HepG2 (cell line): ENCODE measurements around the gene QDPR. TPM values are rescaled to one million over a fixed set of nuclear protein-coding genes. Genes with fewer than 3 reads are reported as not detected.
A peak's percentile ranks its signal among the peaks of the same experiment; 100 is the strongest.

ENCODE experiments used
- BCL6 ChIP-seq: IDR thresholded peaks from 2 replicates; pipeline ENCODE4 v1.6.1; 2016; ENCODE audit warnings: missing genetic modification reagents, missing compliant biosample characterization
- CBX2 ChIP-seq, 2 experiments: fragments of 200-600 bp in 1 of 2; sonication (generic); formaldehyde crosslinking in 1 of 2; IDR thresholded peaks; 2 replicates each; pipeline versions ENCODE4 v1.7.0 to v1.8.1; 2018 to 2022; ENCODE audit warnings: low read depth in 2 of 2, low read length in 1 of 2, mild to moderate bottlenecking in 1 of 2, missing genetic modification reagents in 1 of 2
- MYPOP ChIP-seq: sonication (generic); formaldehyde crosslinking; IDR thresholded peaks from 2 replicates; pipeline ENCODE4 v1.8.1; 2023; ENCODE audit warnings: mild to moderate bottlenecking, moderate library complexity, missing genetic modification reagents
- NR2F6 ChIP-seq, 2 experiments: IDR thresholded peaks; 2 replicates each; pipeline ENCODE4 v1.6.1; 2016; ENCODE audit warnings: antibody characterized with exemption in 1 of 2, mild to moderate bottlenecking in 1 of 2
- RARA ChIP-seq: IDR thresholded peaks from 2 replicates; pipeline ENCODE4 v1.6.1; 2016; ENCODE audit warnings: missing genetic modification reagents, missing compliant biosample characterization
- RXRB ChIP-seq: IDR thresholded peaks from 2 replicates; pipeline ENCODE4 v1.6.1; 2016; ENCODE audit warnings: borderline replicate concordance, missing genetic modification reagents, missing compliant biosample characterization
- STAT5B ChIP-seq: sonication (generic); formaldehyde crosslinking; IDR thresholded peaks from 2 replicates; pipeline ENCODE4 v1.4.0; 2020; ENCODE audit warnings: missing genetic modification reagents
- ZMYM3 ChIP-seq: sonication (generic); formaldehyde crosslinking; IDR thresholded peaks from 2 replicates; pipeline ENCODE4 v1.5.1; 2020; ENCODE audit warnings: mild to moderate bottlenecking, missing genetic modification reagents
- ZNF136 ChIP-seq: sonication (generic); formaldehyde crosslinking; IDR thresholded peaks from 2 replicates; pipeline ENCODE4 v1.8.1; 2022; ENCODE audit warnings: low read depth, mild to moderate bottlenecking, moderate library complexity, missing genetic modification reagents
- ZNF17 ChIP-seq: sonication (generic); formaldehyde crosslinking; IDR thresholded peaks from 2 replicates; pipeline ENCODE4 v1.5.0; 2020; ENCODE audit warnings: mild to moderate bottlenecking, missing genetic modification reagents
- ZNF562 ChIP-seq: sonication (generic); formaldehyde crosslinking; IDR thresholded peaks from 2 replicates; pipeline ENCODE4 v1.8.0; 2022; ENCODE audit warnings: missing genetic modification reagents, borderline replicate concordance
- ZNF841 ChIP-seq: sonication (generic); formaldehyde crosslinking; IDR thresholded peaks from 2 replicates; pipeline ENCODE4 v1.8.1; 2023; ENCODE audit warnings: missing genetic modification reagents, borderline replicate concordance
- polyA plus RNA-seq, 8 experiments: library from polyadenylated mRNA; depleted of rRNA in 3 of 8; stranded (reverse) in 7 of 8; unstranded in 1 of 8; fragments of >200 nt; fragmentation: Illumina TruSeq in 4 of 8; extraction: Trizol in 4 of 8; gene quantifications; 2 replicates each; pipeline versions ENCODE4 v1.2.1 to v1.2.3, GENCODE V29; 2011 to 2016; ENCODE audit warnings: low read depth in 4 of 8, missing spikeins in 1 of 8, mixed read lengths in 1 of 8; ENCODE audit not compliant: insufficient read depth in 1 of 8
- total RNA-seq, 5 experiments: library from RNA; depleted of rRNA; stranded (reverse); fragments of >200 nt; fragmentation: Illumina TruSeq; extraction: Trizol; gene quantifications; 2 replicates each; pipeline ENCODE4 v1.2.3, GENCODE V29; 2016; ENCODE audit warnings: low read depth in 1 of 5
- TF ChIP-seq, protein P1 (sequence below): sonication (generic); formaldehyde crosslinking; conservative IDR thresholded peaks from 2 replicates; pipeline ENCODE4 v1.4.0; 2020; ENCODE audit warnings: mild to moderate bottlenecking, missing genetic modification reagents, moderate library complexity

The QDPR gene
- total and polyA plus RNA-seq, 2 of the 13 experiments (the other 11 are each of a cell fraction or from before 2014, with no cell fraction given), result 9.9 to 95.5 TPM

DNA sequence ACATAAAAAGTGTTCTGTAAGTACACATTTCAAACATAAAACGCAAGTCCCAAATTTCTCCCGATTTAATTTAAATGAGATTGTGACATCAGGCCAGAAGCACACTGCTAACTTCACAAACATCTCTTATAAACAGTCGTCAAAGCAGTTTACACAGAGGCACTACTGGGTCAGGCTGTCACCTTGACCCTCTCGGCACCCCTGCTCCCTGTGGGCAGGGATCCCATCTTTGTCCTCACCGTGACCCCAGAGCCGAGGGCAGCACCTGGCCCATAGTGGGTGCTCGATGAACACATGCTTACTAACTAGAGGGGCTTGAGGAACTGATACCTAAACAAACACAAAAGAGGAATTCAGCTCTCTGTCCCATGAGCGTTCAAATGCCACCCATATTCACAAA is 22.2 kb downstream of the QDPR start (continued):
- TF ChIP-seq CBX2 (IDR thresholded peaks at IDR 0.05; ENCODE audit: low read depth, low read length) (no peak), CBX2 (CRISPR knock-in tag; IDR thresholded peaks at IDR 0.05; ENCODE audit: low read depth) (no peak), ZNF841 (CRISPR knock-in tag) (no peak), ZNF562 (CRISPR knock-in tag) (no peak), ZNF136 (no peak), ZMYM3 (CRISPR knock-in tag) (no peak), RARA (peak; percentile 98), STAT5B (CRISPR knock-in tag) (no peak), BCL6 (CRISPR knock-in tag) (peak; percentile 64), NR2F6 (IDR thresholded peaks at IDR 0.05) (peak; percentile 64), NR2F6 (CRISPR knock-in tag; IDR thresholded peaks at IDR 0.05) (no peak), ZNF17 (CRISPR knock-in tag) (no peak), RXRB (CRISPR knock-in tag) (peak; percentile 89), MYPOP (no peak)
- TF ChIP-seq, protein P1, sequence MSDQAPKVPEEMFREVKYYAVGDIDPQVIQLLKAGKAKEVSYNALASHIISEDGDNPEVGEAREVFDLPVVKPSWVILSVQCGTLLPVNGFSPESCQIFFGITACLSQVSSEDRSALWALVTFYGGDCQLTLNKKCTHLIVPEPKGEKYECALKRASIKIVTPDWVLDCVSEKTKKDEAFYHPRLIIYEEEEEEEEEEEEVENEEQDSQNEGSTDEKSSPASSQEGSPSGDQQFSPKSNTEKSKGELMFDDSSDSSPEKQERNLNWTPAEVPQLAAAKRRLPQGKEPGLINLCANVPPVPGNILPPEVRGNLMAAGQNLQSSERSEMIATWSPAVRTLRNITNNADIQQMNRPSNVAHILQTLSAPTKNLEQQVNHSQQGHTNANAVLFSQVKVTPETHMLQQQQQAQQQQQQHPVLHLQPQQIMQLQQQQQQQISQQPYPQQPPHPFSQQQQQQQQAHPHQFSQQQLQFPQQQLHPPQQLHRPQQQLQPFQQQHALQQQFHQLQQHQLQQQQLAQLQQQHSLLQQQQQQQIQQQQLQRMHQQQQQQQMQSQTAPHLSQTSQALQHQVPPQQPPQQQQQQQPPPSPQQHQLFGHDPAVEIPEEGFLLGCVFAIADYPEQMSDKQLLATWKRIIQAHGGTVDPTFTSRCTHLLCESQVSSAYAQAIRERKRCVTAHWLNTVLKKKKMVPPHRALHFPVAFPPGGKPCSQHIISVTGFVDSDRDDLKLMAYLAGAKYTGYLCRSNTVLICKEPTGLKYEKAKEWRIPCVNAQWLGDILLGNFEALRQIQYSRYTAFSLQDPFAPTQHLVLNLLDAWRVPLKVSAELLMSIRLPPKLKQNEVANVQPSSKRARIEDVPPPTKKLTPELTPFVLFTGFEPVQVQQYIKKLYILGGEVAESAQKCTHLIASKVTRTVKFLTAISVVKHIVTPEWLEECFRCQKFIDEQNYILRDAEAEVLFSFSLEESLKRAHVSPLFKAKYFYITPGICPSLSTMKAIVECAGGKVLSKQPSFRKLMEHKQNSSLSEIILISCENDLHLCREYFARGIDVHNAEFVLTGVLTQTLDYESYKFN, result peak; percentile 48
